ENCODE data around the gene FAM151B. TPM values are rescaled to one million over a fixed set of nuclear protein-coding genes. Genes with fewer than 3 reads are reported as not detected.
"Not testable (repeated sequence)": the region's sequence is repeated elsewhere in the genome, so short reads cannot be mapped to it uniquely, and the experiment has no call there.

FAM151B gene
- total RNA-seq, 2 experiments from 2014 or later, result 0.25 TPM; not detected in 1

DNA sequence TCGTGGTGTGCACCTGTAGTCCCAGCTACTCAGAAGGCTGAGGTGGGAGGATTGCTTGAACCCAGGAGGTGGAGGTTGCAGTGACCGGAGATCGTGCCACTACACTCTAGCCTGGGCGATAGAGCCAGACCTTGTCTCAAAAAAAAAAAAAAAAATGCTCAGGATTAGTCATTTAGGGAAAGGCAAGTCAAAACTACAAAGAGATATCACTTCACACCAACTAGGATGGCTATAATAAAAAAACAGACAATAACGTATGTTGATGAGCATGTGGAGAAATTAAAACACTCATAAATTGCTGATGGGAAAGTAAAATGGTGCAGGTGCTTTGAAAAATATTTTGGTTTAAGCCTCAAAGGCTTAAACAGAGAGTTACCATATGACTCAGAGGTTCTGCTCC lies 88.5 kb downstream of the FAM151B start:
- intact Hi-C loops (cut with micrococcal nuclease), result no loop called here
- ChIA-PET CTCF (no interaction called here), POLR2A (interaction anchor here (1.1 kb wide), 1 partner anchor 13 kb away, joined by 4 read pairs; no protein-coding TSS in a partner anchor)
- Mint-ChIP-seq H3K27me3 (peaks cover 40% of the 10 kb centered on the region), H3K36me3 (ENCODE audit: low read depth) (no peaks in the 10 kb centered on the region), H3K9me3 (no peaks in the 10 kb centered on the region), H3K27ac (no peak overlapping the region), H3K4me3 (no peak overlapping the region), H3K4me1 (ENCODE audit: low read depth) (no peaks in the 10 kb centered on the region)
- TF ChIP-seq, protein P1, sequence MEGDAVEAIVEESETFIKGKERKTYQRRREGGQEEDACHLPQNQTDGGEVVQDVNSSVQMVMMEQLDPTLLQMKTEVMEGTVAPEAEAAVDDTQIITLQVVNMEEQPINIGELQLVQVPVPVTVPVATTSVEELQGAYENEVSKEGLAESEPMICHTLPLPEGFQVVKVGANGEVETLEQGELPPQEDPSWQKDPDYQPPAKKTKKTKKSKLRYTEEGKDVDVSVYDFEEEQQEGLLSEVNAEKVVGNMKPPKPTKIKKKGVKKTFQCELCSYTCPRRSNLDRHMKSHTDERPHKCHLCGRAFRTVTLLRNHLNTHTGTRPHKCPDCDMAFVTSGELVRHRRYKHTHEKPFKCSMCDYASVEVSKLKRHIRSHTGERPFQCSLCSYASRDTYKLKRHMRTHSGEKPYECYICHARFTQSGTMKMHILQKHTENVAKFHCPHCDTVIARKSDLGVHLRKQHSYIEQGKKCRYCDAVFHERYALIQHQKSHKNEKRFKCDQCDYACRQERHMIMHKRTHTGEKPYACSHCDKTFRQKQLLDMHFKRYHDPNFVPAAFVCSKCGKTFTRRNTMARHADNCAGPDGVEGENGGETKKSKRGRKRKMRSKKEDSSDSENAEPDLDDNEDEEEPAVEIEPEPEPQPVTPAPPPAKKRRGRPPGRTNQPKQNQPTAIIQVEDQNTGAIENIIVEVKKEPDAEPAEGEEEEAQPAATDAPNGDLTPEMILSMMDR (IDR thresholded peaks at IDR 0.05), result no peak
- DNase-seq, result no peak
- no peak for ATAC-seq

DNA sequence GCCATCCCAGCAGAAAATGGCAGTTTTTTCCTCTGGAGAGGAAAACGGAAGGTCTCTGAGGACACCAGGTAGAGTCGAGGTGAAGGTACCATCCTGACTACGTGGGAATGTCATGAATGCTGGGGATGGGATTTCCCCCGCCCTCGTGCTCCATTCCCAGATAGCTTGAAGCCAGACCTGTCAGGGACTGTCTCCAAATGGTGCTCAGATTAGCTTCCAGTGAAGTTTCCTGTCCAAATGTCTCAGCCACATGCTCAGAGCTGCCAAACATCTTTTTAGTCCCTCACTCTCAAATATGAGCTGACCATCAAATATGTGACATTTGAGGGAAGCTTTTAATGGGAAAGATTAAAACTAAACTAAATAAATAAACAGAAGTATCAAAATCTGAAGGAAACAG lies 89.8 kb downstream of the FAM151B start:
- no peaks in the 10 kb centered on the region for H3K9me3 Mint-ChIP-seq
- H3K4me1 Mint-ChIP-seq (ENCODE audit: low read depth), result no peaks in the 10 kb centered on the region
- H3K27me3 Mint-ChIP-seq, result peaks cover 29% of the 10 kb centered on the region
- no peak for ATAC-seq
- H3K36me3 Mint-ChIP-seq (ENCODE audit: low read depth), result no peaks in the 10 kb centered on the region
- intact Hi-C loops (cut with micrococcal nuclease), result no loop called here
- no peak for DNase-seq
- TF ChIP-seq, protein P1 (IDR thresholded peaks at IDR 0.05), result no peak
- no peak overlapping the region for H3K27ac Mint-ChIP-seq
- POLR2A ChIA-PET, result interaction anchor here (0.5 kb wide), 1 partner anchor 105 kb away, joined by 3 read pairs; no protein-coding TSS in a partner anchor
- CTCF ChIA-PET, result no interaction called here
- H3K4me3 Mint-ChIP-seq, result no peak overlapping the region

DNA sequence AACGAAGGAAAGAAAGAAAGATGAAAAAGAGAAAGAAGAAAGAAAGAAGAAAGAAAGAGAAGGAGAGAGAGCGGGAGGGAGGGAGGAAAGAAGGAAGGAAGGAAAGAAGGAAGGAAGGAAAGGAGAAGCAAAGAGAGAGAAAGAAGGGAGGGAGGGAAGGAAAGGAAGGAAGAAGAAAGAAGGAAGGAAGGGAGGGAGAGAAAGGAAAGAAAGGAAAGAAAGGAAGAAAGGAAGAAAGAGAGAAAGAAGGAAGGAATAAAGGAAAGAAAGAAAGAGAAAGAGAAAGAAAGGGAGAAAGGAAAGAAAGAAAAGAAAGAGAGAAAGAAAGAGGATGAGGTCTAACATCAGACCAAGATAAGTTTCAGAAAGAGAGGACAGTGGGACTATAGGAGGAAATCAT lies 91.2 kb downstream of the FAM151B start:
- ATAC-seq (no peak), DNase-seq (no peak)
- peaks cover 20% of the 10 kb centered on the region for H3K27me3 Mint-ChIP-seq
- H3K36me3 Mint-ChIP-seq (ENCODE audit: low read depth), result no peaks in the 10 kb centered on the region
- H3K9me3 Mint-ChIP-seq, result no peaks in the 10 kb centered on the region
- POLR2A ChIA-PET, result no interaction called here
- H3K27ac Mint-ChIP-seq, result no peak overlapping the region
- TF ChIP-seq, protein P1 (IDR thresholded peaks at IDR 0.05), result no peak
- intact Hi-C loops (cut with micrococcal nuclease), result no loop called here
- CTCF ChIA-PET, result no interaction called here
- no peaks in the 10 kb centered on the region for H3K4me1 Mint-ChIP-seq (ENCODE audit: low read depth)
- no peak overlapping the region for H3K4me3 Mint-ChIP-seq

DNA sequence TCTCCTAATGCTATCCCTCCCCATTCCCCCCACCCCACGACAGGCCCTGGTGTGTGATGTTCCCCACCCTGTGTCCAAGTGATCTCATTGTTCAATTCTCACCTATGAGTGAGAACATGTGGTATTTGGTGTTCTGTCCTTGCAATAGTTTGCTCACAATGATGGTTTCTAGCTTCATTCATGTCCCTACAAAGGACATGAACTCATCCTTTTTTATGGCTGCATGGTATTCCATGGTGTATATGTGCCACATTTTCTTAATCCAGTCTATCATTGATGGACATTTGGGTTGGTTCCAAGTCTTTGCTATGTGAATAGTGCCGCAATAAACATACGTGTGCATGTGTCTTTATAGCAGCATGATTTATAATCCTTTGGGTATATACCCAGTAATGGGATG lies 92.4 kb downstream of the FAM151B start:
- H3K27ac Mint-ChIP-seq; intact Hi-C loops (cut with micrococcal nuclease); H3K4me1 Mint-ChIP-seq (ENCODE audit: low read depth); CTCF ChIA-PET; H3K36me3 Mint-ChIP-seq (ENCODE audit: low read depth); H3K4me3 Mint-ChIP-seq; ATAC-seq; POLR2A ChIA-PET; H3K9me3 Mint-ChIP-seq; DNase-seq: not testable (repeated sequence)
- H3K27me3 Mint-ChIP-seq, result peaks cover 15% of the 10 kb centered on the region

DNA sequence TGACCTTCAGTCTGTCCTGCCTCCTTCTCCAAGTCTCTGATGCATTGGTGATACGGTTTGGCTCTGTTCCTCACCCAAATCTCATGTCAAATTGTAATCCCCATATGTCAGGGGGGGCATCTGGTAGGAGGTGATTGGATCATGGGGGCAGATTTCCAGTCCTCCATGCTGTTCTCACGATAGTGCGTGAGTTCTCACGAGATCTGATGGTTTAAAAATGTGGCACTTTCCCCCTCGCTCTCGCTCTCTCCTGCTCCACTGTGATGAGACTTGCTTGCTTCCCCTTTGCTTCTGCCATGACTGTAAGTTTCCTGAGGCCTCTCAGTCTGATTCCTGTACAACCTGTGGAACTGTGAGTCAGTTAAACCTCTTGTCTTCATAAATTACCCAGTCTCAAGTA lies 96.9 kb downstream of the FAM151B start:
- no peaks in the 10 kb centered on the region for H3K36me3 Mint-ChIP-seq (ENCODE audit: low read depth)
- no peak overlapping the region for H3K27ac Mint-ChIP-seq
- H3K27me3 Mint-ChIP-seq, result peaks cover 1% of the 10 kb centered on the region
- no peak for ATAC-seq
- TF ChIP-seq, protein P1 (IDR thresholded peaks at IDR 0.05), result no peak
- intact Hi-C loops (cut with micrococcal nuclease), result no loop called here
- no peaks in the 10 kb centered on the region for H3K9me3 Mint-ChIP-seq
- no peak overlapping the region for H3K4me3 Mint-ChIP-seq
- DNase-seq, result no peak
- POLR2A ChIA-PET, result no interaction called here
- H3K4me1 Mint-ChIP-seq (ENCODE audit: low read depth), result no peaks in the 10 kb centered on the region
- CTCF ChIA-PET, result no interaction called here

Measured in activated CD8-positive, alpha-beta T cell treated with anti-CD3 and anti-CD28 coated beads for 36 hours (primary cell).